ENCODE measurements around the gene C1QTNF9B. TPM values are rescaled to one million over a fixed set of nuclear protein-coding genes. Genes with fewer than 3 reads are reported as not detected.

The C1QTNF9B gene
- total RNA-seq, 1 donor from 2014 or later, result 2.1 TPM

DNA sequence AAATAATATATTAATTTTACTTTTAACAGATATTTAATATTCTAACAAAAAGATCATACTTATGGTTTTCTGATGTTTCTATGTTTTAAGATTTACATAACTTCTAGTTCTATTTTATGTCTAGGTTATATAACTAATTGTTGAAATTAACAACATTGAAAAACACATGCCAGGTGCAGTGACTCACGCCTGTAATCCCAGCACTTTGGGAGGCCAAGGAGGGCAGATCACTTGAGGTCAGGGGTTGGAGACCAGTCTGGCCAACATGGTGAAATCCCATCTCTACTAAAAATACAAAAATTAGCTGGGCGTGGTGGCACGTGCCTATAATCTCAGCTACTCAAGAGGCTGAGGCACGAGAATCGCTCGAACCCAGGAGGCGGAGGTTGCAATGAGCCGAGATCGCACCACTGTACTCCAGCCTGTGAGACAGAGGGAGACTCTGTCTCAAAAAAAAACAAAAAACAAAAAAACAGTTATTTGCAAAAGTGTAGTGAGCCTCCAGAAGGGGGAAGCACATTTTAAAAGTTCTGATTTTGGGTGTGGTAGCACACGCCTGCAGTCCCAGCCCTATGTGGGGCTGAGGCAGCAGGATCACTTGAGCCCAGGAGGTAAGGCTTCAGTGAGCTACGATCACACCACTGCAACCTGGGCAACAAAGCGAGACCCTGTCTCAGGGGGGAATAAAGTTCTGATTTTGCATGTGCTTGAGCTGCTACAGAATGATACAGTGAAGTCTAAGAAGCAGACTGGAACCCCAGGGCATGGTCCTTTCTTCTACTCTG, 26.8 kb downstream of the C1QTNF9B start:
- Histone ChIP-seq H3K4me1 (no peaks in the 10 kb centered on the region), H3K36me3 (peaks cover 21% of the 10 kb centered on the region), H3K9me3 (replicated peaks) (no peaks in the 10 kb centered on the region), H3K27ac (replicated peaks) (no peak overlapping the region), H3K4me3 (no peak overlapping the region), H3K27me3 (ENCODE audit: low read depth) (no peaks in the 10 kb centered on the region)
- TF ChIP-seq, protein P1, sequence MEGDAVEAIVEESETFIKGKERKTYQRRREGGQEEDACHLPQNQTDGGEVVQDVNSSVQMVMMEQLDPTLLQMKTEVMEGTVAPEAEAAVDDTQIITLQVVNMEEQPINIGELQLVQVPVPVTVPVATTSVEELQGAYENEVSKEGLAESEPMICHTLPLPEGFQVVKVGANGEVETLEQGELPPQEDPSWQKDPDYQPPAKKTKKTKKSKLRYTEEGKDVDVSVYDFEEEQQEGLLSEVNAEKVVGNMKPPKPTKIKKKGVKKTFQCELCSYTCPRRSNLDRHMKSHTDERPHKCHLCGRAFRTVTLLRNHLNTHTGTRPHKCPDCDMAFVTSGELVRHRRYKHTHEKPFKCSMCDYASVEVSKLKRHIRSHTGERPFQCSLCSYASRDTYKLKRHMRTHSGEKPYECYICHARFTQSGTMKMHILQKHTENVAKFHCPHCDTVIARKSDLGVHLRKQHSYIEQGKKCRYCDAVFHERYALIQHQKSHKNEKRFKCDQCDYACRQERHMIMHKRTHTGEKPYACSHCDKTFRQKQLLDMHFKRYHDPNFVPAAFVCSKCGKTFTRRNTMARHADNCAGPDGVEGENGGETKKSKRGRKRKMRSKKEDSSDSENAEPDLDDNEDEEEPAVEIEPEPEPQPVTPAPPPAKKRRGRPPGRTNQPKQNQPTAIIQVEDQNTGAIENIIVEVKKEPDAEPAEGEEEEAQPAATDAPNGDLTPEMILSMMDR (IDR thresholded peaks at IDR 0.05; ENCODE audit: borderline replicate concordance), result no peak
- DNase-seq, result no peak
- intact Hi-C loops (cut with micrococcal nuclease), result loop anchor here (1.0 kb wide), 1 partner anchor 404 kb away; no protein-coding TSS in a partner anchor

DNA sequence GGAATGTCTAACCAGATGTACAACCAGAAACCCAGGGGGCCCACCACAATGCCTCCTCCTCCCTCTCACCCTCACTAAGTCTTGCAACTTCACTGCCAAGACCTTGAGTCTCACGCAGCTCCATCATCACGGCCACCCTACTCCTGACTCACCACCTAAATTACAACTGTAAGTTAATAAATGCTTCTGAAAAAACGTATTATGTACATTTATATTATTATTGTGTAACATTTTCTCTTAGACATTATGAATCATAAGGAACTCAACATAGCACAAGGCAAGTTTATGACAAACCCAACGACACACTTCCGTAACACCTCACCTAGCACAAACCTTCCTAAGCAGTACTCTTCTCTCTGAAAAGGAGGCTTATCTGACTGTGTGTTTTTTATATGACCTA, 28.8 kb downstream of the C1QTNF9B start:
- Histone ChIP-seq H3K9me3 (replicated peaks) (no peaks in the 10 kb centered on the region), H3K4me3 (no peak overlapping the region), H3K4me1 (no peaks in the 10 kb centered on the region), H3K36me3 (peaks cover 21% of the 10 kb centered on the region), H3K27me3 (ENCODE audit: low read depth) (no peaks in the 10 kb centered on the region), H3K27ac (replicated peaks) (no peak overlapping the region)
- TF ChIP-seq, protein P1 (IDR thresholded peaks at IDR 0.05; ENCODE audit: borderline replicate concordance), result no peak
- intact Hi-C loops (cut with micrococcal nuclease), result no loop called here
- DNase-seq, result no peak

DNA sequence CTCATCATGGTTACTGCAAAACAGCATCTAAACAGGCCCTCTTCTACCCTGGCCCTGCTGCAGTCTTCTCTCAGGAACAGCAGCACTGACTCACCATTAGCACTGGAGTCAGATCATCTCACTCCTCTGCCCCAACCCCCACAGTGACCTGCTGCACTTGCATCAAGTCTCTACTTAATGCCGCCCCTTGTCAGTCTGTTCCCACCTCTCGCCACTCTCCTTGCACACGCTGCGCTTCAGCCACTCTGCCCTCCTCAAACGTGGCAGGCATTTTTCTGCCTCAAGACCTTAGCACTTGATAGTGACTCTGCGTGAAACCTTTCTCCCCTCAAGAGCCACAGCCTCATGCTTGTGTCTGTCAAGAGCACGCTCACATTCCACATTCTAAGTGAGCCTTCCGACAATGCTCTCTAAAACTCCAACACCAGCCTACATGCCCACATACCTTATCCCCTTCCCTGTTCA, 30.2 kb downstream of the C1QTNF9B start:
- no peak for DNase-seq
- no peak overlapping the region for H3K4me3 ChIP-seq
- H3K27ac ChIP-seq (replicated peaks), result no peak overlapping the region
- intact Hi-C loops (cut with micrococcal nuclease), result no loop called here
- H3K9me3 ChIP-seq (replicated peaks), result no peaks in the 10 kb centered on the region
- no peaks in the 10 kb centered on the region for H3K27me3 ChIP-seq (ENCODE audit: low read depth)
- peaks cover 20% of the 10 kb centered on the region for H3K36me3 ChIP-seq
- H3K4me1 ChIP-seq, result no peaks in the 10 kb centered on the region
- TF ChIP-seq, protein P1 (IDR thresholded peaks at IDR 0.05; ENCODE audit: borderline replicate concordance), result no peak

DNA sequence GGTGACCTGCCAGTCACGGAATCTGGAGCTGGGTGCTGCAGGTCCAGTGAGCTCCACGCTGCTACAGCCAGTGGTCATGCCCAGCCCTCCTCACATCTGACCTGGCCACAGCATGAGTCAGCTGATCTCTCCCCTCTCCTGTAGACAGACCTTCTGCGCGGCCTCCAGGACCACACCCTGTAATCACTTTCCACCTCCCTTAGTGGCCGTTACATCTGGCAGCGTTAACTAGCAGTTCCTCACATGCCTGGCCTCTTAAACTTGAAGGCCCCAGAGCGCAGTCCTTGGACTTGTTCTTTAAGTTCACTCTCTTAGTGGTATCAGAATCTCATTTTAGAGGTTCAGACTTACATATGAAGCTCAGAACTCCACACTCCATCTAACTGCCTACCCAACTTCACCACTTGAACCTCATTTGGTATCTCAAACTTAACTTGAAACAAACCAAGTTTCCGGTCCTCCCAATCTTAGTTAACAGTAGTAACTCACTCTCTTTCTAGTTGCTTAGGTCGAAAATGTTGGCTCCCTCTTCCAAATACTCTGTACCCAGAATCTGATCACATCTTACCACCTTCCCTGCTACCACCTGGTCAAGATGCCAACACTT, 30.8 kb downstream of the C1QTNF9B start:
- Histone ChIP-seq H3K27me3 (ENCODE audit: low read depth) (no peaks in the 10 kb centered on the region), H3K27ac (replicated peaks) (no peak overlapping the region), H3K4me1 (no peaks in the 10 kb centered on the region), H3K9me3 (replicated peaks) (no peaks in the 10 kb centered on the region), H3K36me3 (peaks cover 25% of the 10 kb centered on the region), H3K4me3 (no peak overlapping the region)
- intact Hi-C loops (cut with micrococcal nuclease), result no loop called here
- TF ChIP-seq, protein P1 (IDR thresholded peaks at IDR 0.05; ENCODE audit: borderline replicate concordance), result no peak
- DNase-seq, result no peak

DNA sequence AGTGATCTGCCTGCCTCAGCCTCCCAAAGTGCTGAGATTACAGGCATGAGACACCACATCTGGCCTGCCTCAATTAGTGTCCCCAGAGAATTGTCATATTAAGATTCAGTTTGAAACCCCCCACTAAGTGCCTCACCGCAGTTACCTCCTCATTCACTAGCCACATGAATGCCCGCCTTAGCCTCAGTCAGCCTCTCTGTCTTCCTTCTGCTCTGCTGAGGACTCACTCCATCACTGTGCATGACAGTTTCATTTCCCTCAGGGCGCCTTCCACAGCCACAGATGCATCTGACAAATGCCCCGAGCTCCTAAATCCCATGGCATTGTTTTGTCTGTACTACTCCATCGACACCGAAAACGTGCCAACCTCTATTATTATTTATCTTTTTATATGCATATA, 31.4 kb downstream of the C1QTNF9B start:
- TF ChIP-seq, protein P1 (IDR thresholded peaks at IDR 0.05; ENCODE audit: borderline replicate concordance), result no peak
- H3K36me3 ChIP-seq, result peaks cover 27% of the 10 kb centered on the region
- intact Hi-C loops (cut with micrococcal nuclease), result no loop called here

More for the DNA sequence above, 31.4 kb downstream of the C1QTNF9B start:
- H3K9me3 ChIP-seq (replicated peaks), result no peaks in the 10 kb centered on the region
- no peaks in the 10 kb centered on the region for H3K4me1 ChIP-seq
- H3K27me3 ChIP-seq (ENCODE audit: low read depth), result no peaks in the 10 kb centered on the region
- H3K4me3 ChIP-seq, result no peak overlapping the region
- DNase-seq, result no peak
- no peak overlapping the region for H3K27ac ChIP-seq (replicated peaks)
